Keratinocyte (primary cell): ENCODE data around the gene PLEKHA6. TPM values are rescaled to one million over a fixed set of nuclear protein-coding genes. Genes with fewer than 3 reads are reported as not detected.

Experiments
- DNase-seq: peaks from one replicate; pipeline ENCODE4 v3.0.0-alpha.2; 2011; ENCODE audit warnings: low read depth, missing footprints, low spot score
- FAIRE-seq: peaks from 2 replicates; lab custom pipeline; 2011; peaks lifted over from hg19 to GRCh38; lab: Jason Lieb, UNC
- H2AFZ ChIP-seq: 2 replicates; pipeline ENCODE4 v1.6.0; 2012; ENCODE audit warnings: low read length, control low read depth, inconsistent platforms; ENCODE audit not compliant: control insufficient read depth
- H3K27ac ChIP-seq: 2 replicates; pipeline ENCODE4 v1.5.1; 2011; ENCODE audit warnings: low read length; ENCODE audit not compliant: control insufficient read depth, insufficient read depth
- H3K27me3 ChIP-seq: 3 replicates; pipeline ENCODE4 v1.6.0; 2011; ENCODE audit warnings: low read length; ENCODE audit not compliant: control insufficient read depth, insufficient read depth; ENCODE audit errors: extremely low read depth
- H3K36me3 ChIP-seq, 2 experiments: 2 replicates in 1 of 2; 3 replicates in 1 of 2; pipeline ENCODE4 v1.5.1; 2011; ENCODE audit warnings: low read length in 2 of 2, mild to moderate bottlenecking in 1 of 2; ENCODE audit not compliant: control insufficient read depth in 2 of 2, insufficient read depth in 2 of 2; ENCODE audit errors: extremely low read depth in 1 of 2
- H3K4me1 ChIP-seq: 3 replicates; pipeline ENCODE4 v1.5.1; 2011; ENCODE audit warnings: low read length; ENCODE audit not compliant: control insufficient read depth, insufficient read depth; ENCODE audit errors: extremely low read depth
- H3K4me2 ChIP-seq: 3 replicates; pipeline ENCODE4 v1.6.0; 2011; ENCODE audit warnings: low read depth, low read length; ENCODE audit not compliant: control insufficient read depth, insufficient read depth; ENCODE audit errors: extremely low read depth
- H3K4me3 ChIP-seq, 3 experiments: fragments of 200-600 bp in 1 of 3; sonication (generic) in 1 of 3; 2 replicates in 2 of 3; 3 replicates in 1 of 3; pipeline ENCODE4 v1.5.1; 2011 to 2016; ENCODE audit warnings: low read length in 3 of 3, mild to moderate bottlenecking in 3 of 3, control low read depth in 2 of 3, inconsistent platforms in 1 of 3, low read depth in 1 of 3, mixed read lengths in 1 of 3, mixed run types in 1 of 3, moderate library complexity in 1 of 3; ENCODE audit not compliant: control insufficient read depth in 2 of 3, insufficient read depth in 2 of 3; ENCODE audit errors: extremely low read depth in 1 of 3
- H3K79me2 ChIP-seq: 2 replicates; pipeline ENCODE4 v1.6.0; 2012; ENCODE audit warnings: low read length; ENCODE audit not compliant: control insufficient read depth, insufficient read depth
- H3K9ac ChIP-seq: 3 replicates; pipeline ENCODE4 v1.6.0; 2011; ENCODE audit warnings: low read length; ENCODE audit not compliant: control insufficient read depth, insufficient read depth; ENCODE audit errors: extremely low read depth
- H3K9me1 ChIP-seq: 3 replicates; pipeline ENCODE4 v1.6.0; 2011; ENCODE audit warnings: low read length; ENCODE audit not compliant: control insufficient read depth, insufficient read depth; ENCODE audit errors: extremely low read depth
- H3K9me3 ChIP-seq: 2 replicates; pipeline ENCODE4 v1.5.1; 2012; ENCODE audit warnings: low read depth, low read length; ENCODE audit not compliant: control insufficient read depth
- H4K20me1 ChIP-seq: 3 replicates; pipeline ENCODE4 v1.6.0; 2011; ENCODE audit warnings: low read length; ENCODE audit not compliant: control insufficient read depth, insufficient read depth; ENCODE audit errors: extremely low read depth
- EZH2 ChIP-seq: IDR thresholded peaks from one replicate; pipeline ENCODE4 v1.6.1; 2012; ENCODE audit warnings: inconsistent platforms, mild to moderate bottlenecking, low read length, moderate library complexity
- dilution Hi-C: fragments of 300-500 bp; cut with MboI; formaldehyde crosslinking; loops from one replicate; pipeline ENCODE4 v1.7.0; 2020; ENCODE audit warnings: low sequenced_read_pairs; ENCODE audit not compliant: extremely low pct_ligation_motif_present
- polyA plus RNA-seq, 5 experiments: library from polyadenylated mRNA; depleted of rRNA in 3 of 5; stranded (reverse) in 3 of 5; stranded (forward) in 1 of 5; unstranded in 1 of 5; fragments of >200 nt; gene quantifications; 1 replicate in 1 of 5; 2 replicates in 3 of 5; 3 replicates in 1 of 5; pipeline versions ENCODE4 v1.2.1 to v1.2.3, GENCODE V29; 2011 to 2012; ENCODE audit warnings: missing spikeins in 2 of 5, low read depth in 1 of 5, low replicate concordance in 1 of 5
- TF ChIP-seq, protein P1 (sequence below), 3 experiments: IDR thresholded peaks in 1 of 3; conservative IDR thresholded peaks in 1 of 3; optimal IDR thresholded peaks in 1 of 3; 2 replicates in 2 of 3; 3 replicates in 1 of 3; pipeline versions ENCODE3 to v1.5.1; 2011; ENCODE audit warnings: low read length in 3 of 3, mild to moderate bottlenecking in 3 of 3, moderate library complexity in 2 of 3, control low read depth in 1 of 3, inconsistent platforms in 1 of 3; ENCODE audit not compliant: insufficient read depth in 2 of 3; ENCODE audit errors: extremely low read depth in 1 of 3

Gene PLEKHA6
- polyA plus RNA-seq, 1 donor (not counting 4 experiments of a cell fraction or from before 2014, with no cell fraction given) = 1.5 TPM

DNA sequence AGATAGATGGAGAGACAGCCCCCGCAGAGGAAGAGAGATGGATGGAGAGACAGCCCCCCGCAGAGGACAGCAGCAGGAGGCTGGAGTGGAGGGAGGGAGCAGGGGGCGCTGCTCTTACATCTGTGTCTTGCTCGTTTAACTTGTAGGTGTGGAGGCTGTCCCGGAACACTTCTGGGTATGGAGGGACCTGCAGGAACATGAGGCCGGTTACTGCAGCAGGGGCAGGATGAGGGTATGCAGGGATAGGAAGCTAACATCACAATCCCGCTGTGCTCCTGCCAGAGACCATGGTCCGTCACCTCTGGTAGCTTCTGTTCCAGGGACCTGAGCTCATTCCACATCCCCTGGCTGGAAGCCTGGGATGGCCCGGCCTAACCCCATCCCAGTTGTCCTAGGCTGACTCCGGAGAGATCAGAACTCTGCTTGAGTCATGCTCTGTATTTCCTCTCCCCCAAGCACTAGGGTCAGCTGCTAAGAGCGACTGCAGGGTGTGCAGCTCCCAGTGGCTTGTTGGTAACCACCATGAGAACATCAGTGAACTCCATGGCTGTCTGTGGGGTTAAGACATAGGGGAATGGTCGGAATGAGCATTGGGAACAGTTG lies 109.2 kb downstream of the PLEKHA6 start:
- no peaks in the 10 kb centered on the region for H3K79me2 ChIP-seq

DNA sequence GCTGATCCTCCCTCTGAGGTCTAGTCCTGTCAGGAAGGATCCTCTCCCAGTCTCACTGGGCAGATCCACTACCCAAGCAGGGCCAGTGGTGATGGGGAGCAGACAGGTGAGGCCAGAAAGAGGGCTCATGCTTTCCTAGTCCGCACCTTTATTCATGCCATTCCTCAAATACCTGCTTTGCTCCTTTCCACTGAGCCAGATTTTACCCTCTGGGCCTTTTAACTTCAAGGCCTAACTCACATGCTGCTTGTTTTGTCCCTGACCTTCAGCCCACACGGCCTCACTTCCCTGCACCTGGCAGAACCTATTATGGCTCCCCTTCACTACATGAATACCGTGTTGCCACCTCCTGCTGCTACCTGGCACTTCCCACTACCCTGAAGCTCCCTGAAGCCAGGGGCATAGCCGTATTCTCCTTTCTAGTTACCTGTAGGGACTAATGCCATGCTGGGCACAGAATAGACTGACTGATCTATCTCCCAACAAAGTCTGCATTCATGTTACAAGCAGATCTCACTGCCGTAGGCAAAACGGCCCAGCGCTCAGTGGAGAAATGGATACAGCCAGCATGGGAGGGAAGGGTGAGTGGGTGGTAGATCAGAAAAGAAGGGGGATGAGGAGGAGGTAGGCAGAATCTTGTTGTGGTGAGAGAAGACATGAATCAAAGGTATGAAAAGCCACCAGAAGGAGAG lies 109.8 kb downstream of the PLEKHA6 start:
- dilution Hi-C loops = no loop called here
- DNase-seq (no peak), FAIRE-seq (no peak)
- Histone ChIP-seq H3K27me3 (no peaks in the 10 kb centered on the region), H3K4me1 (no peaks in the 10 kb centered on the region), H3K9ac (no peak overlapping the region), H3K4me3 (no peak overlapping the region), H2AFZ (no peak overlapping the region), H3K27ac (no peak overlapping the region), H3K79me2 (no peaks in the 10 kb centered on the region), H3K9me1 (no peaks in the 10 kb centered on the region), H3K4me2 (no peak overlapping the region), H3K9me3 (no peaks in the 10 kb centered on the region), H4K20me1 (no peaks in the 10 kb centered on the region), H3K36me3 (peaks cover 0 to 6% of the 10 kb centered on the region in 2 experiments)
- TF ChIP-seq, protein P1, sequence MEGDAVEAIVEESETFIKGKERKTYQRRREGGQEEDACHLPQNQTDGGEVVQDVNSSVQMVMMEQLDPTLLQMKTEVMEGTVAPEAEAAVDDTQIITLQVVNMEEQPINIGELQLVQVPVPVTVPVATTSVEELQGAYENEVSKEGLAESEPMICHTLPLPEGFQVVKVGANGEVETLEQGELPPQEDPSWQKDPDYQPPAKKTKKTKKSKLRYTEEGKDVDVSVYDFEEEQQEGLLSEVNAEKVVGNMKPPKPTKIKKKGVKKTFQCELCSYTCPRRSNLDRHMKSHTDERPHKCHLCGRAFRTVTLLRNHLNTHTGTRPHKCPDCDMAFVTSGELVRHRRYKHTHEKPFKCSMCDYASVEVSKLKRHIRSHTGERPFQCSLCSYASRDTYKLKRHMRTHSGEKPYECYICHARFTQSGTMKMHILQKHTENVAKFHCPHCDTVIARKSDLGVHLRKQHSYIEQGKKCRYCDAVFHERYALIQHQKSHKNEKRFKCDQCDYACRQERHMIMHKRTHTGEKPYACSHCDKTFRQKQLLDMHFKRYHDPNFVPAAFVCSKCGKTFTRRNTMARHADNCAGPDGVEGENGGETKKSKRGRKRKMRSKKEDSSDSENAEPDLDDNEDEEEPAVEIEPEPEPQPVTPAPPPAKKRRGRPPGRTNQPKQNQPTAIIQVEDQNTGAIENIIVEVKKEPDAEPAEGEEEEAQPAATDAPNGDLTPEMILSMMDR (optimal IDR thresholded peaks at IDR 0.05 in 1 of 3, IDR thresholded peaks at IDR 0.05 in 1 of 3, conservative IDR thresholded peaks at IDR 0.05 in 1 of 3; ENCODE audit: extremely low read depth in 1 of 3, insufficient read depth in 2 of 3, low read length in 3 of 3) = no peak
- TF ChIP-seq EZH2 = no peak

More for the DNA sequence above, 109.2 kb downstream of the PLEKHA6 start:
- H3K27me3 ChIP-seq = no peaks in the 10 kb centered on the region
- no peak overlapping the region for H3K27ac ChIP-seq
- H3K9me3 ChIP-seq = no peaks in the 10 kb centered on the region
- peaks cover 0 to 3% of the 10 kb centered on the region in 2 experiments for H3K36me3 ChIP-seq
- H3K4me3 ChIP-seq = no peak overlapping the region
- DNase-seq (no peak), FAIRE-seq (no peak)
- dilution Hi-C loops = no loop called here
- no peaks in the 10 kb centered on the region for H3K4me1 ChIP-seq
- H2AFZ ChIP-seq = no peak overlapping the region
- no peak overlapping the region for H3K9ac ChIP-seq
- H3K9me1 ChIP-seq = no peaks in the 10 kb centered on the region
- TF ChIP-seq, protein P1 (optimal IDR thresholded peaks at IDR 0.05 in 1 of 3, IDR thresholded peaks at IDR 0.05 in 1 of 3, conservative IDR thresholded peaks at IDR 0.05 in 1 of 3; ENCODE audit: extremely low read depth in 1 of 3, insufficient read depth in 2 of 3, low read length in 3 of 3) = no peak
- TF ChIP-seq EZH2 = no peak
- H3K4me2 ChIP-seq = no peak overlapping the region
- no peaks in the 10 kb centered on the region for H4K20me1 ChIP-seq
